CD14-positive monocyte (primary cell): ENCODE results near the gene ACVR1B. TPM values are rescaled to one million over a fixed set of nuclear protein-coding genes. Genes with fewer than 3 reads are reported as not detected.
A peak's percentile ranks its signal among the peaks of the same experiment; 100 is the strongest.

Source experiments
- DNase-seq, 3 donors: peaks; one replicate each; pipeline ENCODE4 v3.0.0-alpha.2; 2011 to 2022
- H2AFZ ChIP-seq: 2 replicates; pipeline ENCODE4 v1.6.0; 2012; ENCODE audit warnings: mild to moderate bottlenecking, low read depth, low read length, inconsistent platforms; ENCODE audit not compliant: insufficient read depth, poor library complexity, severe bottlenecking
- H3K27ac ChIP-seq, 2 donors: 1 replicate in 1 of 2; 2 replicates in 1 of 2; pipeline ENCODE4 v1.5.1; 2012 to 2013; ENCODE audit warnings: low read length in 2 of 2, control low read depth in 1 of 2, inconsistent platforms in 1 of 2, low read depth in 1 of 2, mild to moderate bottlenecking in 1 of 2
- H3K27me3 ChIP-seq, 2 donors: one replicate each; pipeline versions ENCODE4 v1.6.0 to v1.6.1; 2011 to 2013; ENCODE audit warnings: low read length in 2 of 2; ENCODE audit not compliant: control insufficient read depth in 2 of 2, insufficient read depth in 2 of 2
- H3K36me3 ChIP-seq, 2 donors: replicated peaks in 1 of 2; 1 replicate in 1 of 2; 2 replicates in 1 of 2; pipeline versions ENCODE4 v1.5.1 to v1.6.1; 2012 to 2013; ENCODE audit warnings: low read length in 2 of 2, control low read depth in 1 of 2, inconsistent platforms in 1 of 2, mild to moderate bottlenecking in 1 of 2; ENCODE audit not compliant: insufficient read depth in 2 of 2, control insufficient read depth in 1 of 2
- H3K4me1 ChIP-seq, 2 donors: 1 replicate in 1 of 2; 2 replicates in 1 of 2; pipeline versions ENCODE4 v1.5.1 to v1.6.1; 2012 to 2013; ENCODE audit warnings: low read length in 2 of 2, control low read depth in 1 of 2, inconsistent platforms in 1 of 2, mild to moderate bottlenecking in 1 of 2, moderate library complexity in 1 of 2; ENCODE audit not compliant: insufficient read depth in 2 of 2, control insufficient read depth in 1 of 2
- H3K4me2 ChIP-seq: replicated peaks from 2 replicates; pipeline ENCODE3; 2012; ENCODE audit warnings: low read length, moderate library complexity, mild to moderate bottlenecking; ENCODE audit not compliant: poor library complexity, severe bottlenecking; ENCODE audit errors: extremely low read depth
- H3K4me3 ChIP-seq, 3 experiments: fragments of 200-600 bp in 1 of 3; sonication (generic) in 1 of 3; replicated peaks in 1 of 3; 1 replicate in 2 of 3; 2 replicates in 1 of 3; pipeline ENCODE4 v1.5.1; 2011 to 2013; ENCODE audit warnings: low read length in 3 of 3, mild to moderate bottlenecking in 3 of 3, control low read depth in 2 of 3, low read depth in 2 of 3, inconsistent platforms in 1 of 3, moderate library complexity in 1 of 3
- H3K79me2 ChIP-seq: 2 replicates; pipeline ENCODE4 v1.6.0; 2012; ENCODE audit warnings: mild to moderate bottlenecking, control low read depth, inconsistent platforms, low read length, moderate library complexity; ENCODE audit not compliant: insufficient read depth
- H3K9ac ChIP-seq: 2 replicates; pipeline ENCODE4 v1.6.0; 2017; ENCODE audit warnings: low read length, mild to moderate bottlenecking; ENCODE audit not compliant: insufficient read depth, poor library complexity, severe bottlenecking
- H3K9me3 ChIP-seq, 2 donors: replicated peaks in 1 of 2; 1 replicate in 1 of 2; 2 replicates in 1 of 2; pipeline versions ENCODE4 v1.5.1 to v1.6.1; 2012 to 2013; ENCODE audit warnings: low read length in 2 of 2, control low read depth in 1 of 2; ENCODE audit not compliant: control insufficient read depth in 1 of 2, insufficient read depth in 1 of 2
- H4K20me1 ChIP-seq: 2 replicates; pipeline ENCODE4 v1.6.0; 2012; ENCODE audit warnings: mild to moderate bottlenecking, low read length, control low read depth, moderate library complexity; ENCODE audit not compliant: insufficient read depth
- H3K27ac Mint-ChIP-seq, 7 donors: one replicate each; pipeline ENCODE4 v1.8.0; 2020; ENCODE audit warnings: mild to moderate bottlenecking in 7 of 7, mixed read lengths in 7 of 7, moderate library complexity in 6 of 7, inconsistent platforms in 2 of 7
- H3K27me3 Mint-ChIP-seq, 3 donors: one replicate each; pipeline ENCODE4 v1.8.0; 2021 to 2022; ENCODE audit warnings: low read depth in 3 of 3, mild to moderate bottlenecking in 3 of 3, mixed read lengths in 3 of 3, moderate library complexity in 3 of 3, inconsistent platforms in 1 of 3
- H3K36me3 Mint-ChIP-seq, 2 donors: one replicate each; pipeline ENCODE4 v1.8.0; 2020; ENCODE audit warnings: mixed read lengths in 2 of 2, inconsistent platforms in 1 of 2, mild to moderate bottlenecking in 1 of 2
- H3K4me1 Mint-ChIP-seq: one replicate; pipeline ENCODE4 v1.8.0; 2020; ENCODE audit warnings: mild to moderate bottlenecking, mixed read lengths
- H3K4me3 Mint-ChIP-seq, 2 donors: one replicate each; pipeline ENCODE4 v1.8.0; 2020; ENCODE audit warnings: mild to moderate bottlenecking in 2 of 2, mixed read lengths in 2 of 2, moderate library complexity in 1 of 2
- H3K9me3 Mint-ChIP-seq, 7 donors: one replicate each; pipeline ENCODE4 v1.8.0; 2020 to 2022; ENCODE audit warnings: mixed read lengths in 7 of 7, mild to moderate bottlenecking in 6 of 7, moderate library complexity in 6 of 7, inconsistent platforms in 2 of 7
- WGBS: methylation state at CpG from one replicate; pipeline ENCODE4 v1.1.5; 2013; ENCODE audit warnings: missing lambda C conversion rate; ENCODE audit not compliant: insufficient coverage; 5-methylcytosine and 5-hydroxymethylcytosine counted together
- intact Hi-C, 2 donors: fragments of 100-400 bp; cut with micrococcal nuclease; formaldehyde crosslinking; loops; one replicate each; pipeline versions ENCODE4 v1.15.0 to v1.15.1; 2023
- polyA plus RNA-seq, 3 donors: library from polyadenylated mRNA; depleted of rRNA in 1 of 3; unstranded in 2 of 3; stranded (reverse) in 1 of 3; fragments of 300-500 nt in 2 of 3; fragments of >200 nt in 1 of 3; fragmentation: Illumina TruSeq in 2 of 3; gene quantifications; 1 replicate in 2 of 3; 2 replicates in 1 of 3; pipeline ENCODE4 v1.2.3, GENCODE V29; 2012 to 2021
- TF ChIP-seq, protein P1 (sequence below): fragments of 200-600 bp; IDR thresholded peaks from one replicate; pipeline ENCODE4 v1.8.0; 2022; ENCODE audit warnings: antibody characterized with exemption, mild to moderate bottlenecking

ACVR1B gene
- polyA plus RNA-seq, 3 donors = 1.8 to 18.5 (median 3.9) TPM

- intact Hi-C loops = loop anchor here in 1 of 2 donors (5.0 kb wide), 1 partner anchor 33 kb away; no protein-coding TSS in a partner anchor
- H3K36me3 ChIP-seq = peaks cover 44 to 81% of the 10 kb centered on the region in 2 donors
- peaks cover 22% of the 10 kb centered on the region for H3K4me1 Mint-ChIP-seq
- no peak for DNase-seq
- 97% methylated on average over 13 of the region's 17 CpGs for WGBS
- peaks cover 0 to 5% (median 0%) of the 10 kb centered on the region in 3 donors for H3K27me3 Mint-ChIP-seq
- TF ChIP-seq, protein P1, sequence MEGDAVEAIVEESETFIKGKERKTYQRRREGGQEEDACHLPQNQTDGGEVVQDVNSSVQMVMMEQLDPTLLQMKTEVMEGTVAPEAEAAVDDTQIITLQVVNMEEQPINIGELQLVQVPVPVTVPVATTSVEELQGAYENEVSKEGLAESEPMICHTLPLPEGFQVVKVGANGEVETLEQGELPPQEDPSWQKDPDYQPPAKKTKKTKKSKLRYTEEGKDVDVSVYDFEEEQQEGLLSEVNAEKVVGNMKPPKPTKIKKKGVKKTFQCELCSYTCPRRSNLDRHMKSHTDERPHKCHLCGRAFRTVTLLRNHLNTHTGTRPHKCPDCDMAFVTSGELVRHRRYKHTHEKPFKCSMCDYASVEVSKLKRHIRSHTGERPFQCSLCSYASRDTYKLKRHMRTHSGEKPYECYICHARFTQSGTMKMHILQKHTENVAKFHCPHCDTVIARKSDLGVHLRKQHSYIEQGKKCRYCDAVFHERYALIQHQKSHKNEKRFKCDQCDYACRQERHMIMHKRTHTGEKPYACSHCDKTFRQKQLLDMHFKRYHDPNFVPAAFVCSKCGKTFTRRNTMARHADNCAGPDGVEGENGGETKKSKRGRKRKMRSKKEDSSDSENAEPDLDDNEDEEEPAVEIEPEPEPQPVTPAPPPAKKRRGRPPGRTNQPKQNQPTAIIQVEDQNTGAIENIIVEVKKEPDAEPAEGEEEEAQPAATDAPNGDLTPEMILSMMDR = no peak
- no peak overlapping the region for H3K9ac ChIP-seq
- no peak overlapping the region for H3K4me3 Mint-ChIP-seq
- H3K4me2 ChIP-seq = no peak overlapping the region
- peaks cover 48% of the 10 kb centered on the region for H4K20me1 ChIP-seq
- no peak overlapping the region for H3K27ac ChIP-seq
- peaks cover 0 to 4% (median 0%) of the 10 kb centered on the region in 7 donors for H3K9me3 Mint-ChIP-seq
- H3K27me3 ChIP-seq = no peaks in the 10 kb centered on the region
- H3K4me3 ChIP-seq = no peak overlapping the region
- H3K9me3 ChIP-seq = no peaks in the 10 kb centered on the region
- H3K4me1 ChIP-seq = peaks cover 15 to 16% of the 10 kb centered on the region in 2 donors
- peak overlapping the region in 2 of 7 donors; percentile 38 to 45 for H3K27ac Mint-ChIP-seq
- H3K79me2 ChIP-seq = no peaks in the 10 kb centered on the region
- peaks cover 78 to 85% of the 10 kb centered on the region in 2 donors for H3K36me3 Mint-ChIP-seq
- no peak overlapping the region for H2AFZ ChIP-seq
These were observed 43.0 kb downstream of the ACVR1B start for GRCh38 chr12:51994539-51994820.

DNA sequence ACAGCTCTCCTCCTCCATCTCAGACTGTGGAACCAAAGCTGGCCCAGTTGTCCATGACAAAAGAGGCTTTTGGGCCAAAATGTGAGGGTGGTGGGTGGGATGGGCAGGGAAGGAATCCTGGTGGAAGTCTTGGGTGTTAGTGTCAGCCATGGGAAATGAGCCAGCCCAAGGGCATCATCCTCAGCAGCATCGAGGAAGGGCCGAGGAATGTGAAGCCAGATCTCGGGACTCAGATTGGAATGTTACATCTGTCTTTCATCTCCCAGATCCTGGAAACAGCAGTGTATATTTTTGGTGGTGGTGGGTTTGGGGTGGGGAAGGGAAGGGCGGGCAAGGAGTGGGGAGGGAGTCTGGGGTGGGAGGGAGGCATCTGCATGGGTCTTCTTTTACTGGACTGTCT is 43.5 kb downstream of the ACVR1B start:
- H3K9me3 ChIP-seq = no peaks in the 10 kb centered on the region
- no peak overlapping the region for H2AFZ ChIP-seq
- no peak overlapping the region for H3K4me3 Mint-ChIP-seq
- peaks cover 11% of the 10 kb centered on the region in 2 donors for H3K4me1 ChIP-seq
- H3K36me3 Mint-ChIP-seq = peaks cover 82 to 87% of the 10 kb centered on the region in 2 donors
- H3K79me2 ChIP-seq = no peaks in the 10 kb centered on the region
- no peak for DNase-seq
- TF ChIP-seq, protein P1 = no peak
- no peak overlapping the region for H3K4me3 ChIP-seq
- peaks cover 17% of the 10 kb centered on the region for H3K4me1 Mint-ChIP-seq
- WGBS = 96% methylated on average over 4 of the region's 4 CpGs
- H3K27ac ChIP-seq = no peak overlapping the region
- peaks cover 0 to 5% (median 2%) of the 10 kb centered on the region in 3 donors for H3K27me3 Mint-ChIP-seq
- no peak overlapping the region for H3K4me2 ChIP-seq
- H3K9me3 Mint-ChIP-seq = peaks cover 0 to 4% (median 0%) of the 10 kb centered on the region in 7 donors
- H3K27me3 ChIP-seq = no peaks in the 10 kb centered on the region
- intact Hi-C loops = loop anchor here in 1 of 2 donors (5.0 kb wide), 1 partner anchor 32 kb away; no protein-coding TSS in a partner anchor
- peaks cover 44 to 82% of the 10 kb centered on the region in 2 donors for H3K36me3 ChIP-seq
- peaks cover 48% of the 10 kb centered on the region for H4K20me1 ChIP-seq
- no peak overlapping the region for H3K9ac ChIP-seq
- peak overlapping the region in 1 of 7 donors; percentile 38 for H3K27ac Mint-ChIP-seq
